NCI-H1930 (cell line): ENCODE results near the gene SUPT20HL1.
"Not testable (repeated sequence)": the region's sequence is repeated elsewhere in the genome, so short reads cannot be mapped to it uniquely, and the experiment has no call there.

ENCODE experiments used
- DNase-seq, 2 experiments: peaks; one replicate each; lab custom pipeline; 2025; lab: John Stamatoyannopoulos, UW

SUPT20HL1 gene

GRCh38 chrX:24360272-24360671 is at the start of gene SUPT20HL1:
Gene SUPT20HL1, plus strand, starts transcription at chrX:24360639. Its CDS starts 2,122 bp downstream, at chrX:24362761.
- no peak for DNase-seq

GRCh38 chrX:24310916-24311315 is 49.5 kb upstream of the SUPT20HL1 start:
- not testable (repeated sequence) for DNase-seq

- not testable (repeated sequence) for DNase-seq
These were observed 48.8 kb upstream of the SUPT20HL1 start for GRCh38 chrX:24311507-24312248.

- not testable (repeated sequence) for DNase-seq
These were observed 48.2 kb upstream of the SUPT20HL1 start for GRCh38 chrX:24312249-24312607.

GRCh38 chrX:24314019-24314635 is 46.3 kb upstream of the SUPT20HL1 start, which contains the start of gene SUPT20HL2:
Gene SUPT20HL2, minus strand, starts transcription at chrX:24314069. Its CDS starts 754 bp downstream, at chrX:24313315.
- DNase-seq, result no peak

- no peak for DNase-seq
These were observed 44.3 kb upstream of the SUPT20HL1 start for GRCh38 chrX:24316111-24316510.

- DNase-seq, result no peak
These were observed 42.9 kb upstream of the SUPT20HL1 start for GRCh38 chrX:24317567-24317966.

GRCh38 chrX:24321741-24322395 is 38.6 kb upstream of the SUPT20HL1 start:
- DNase-seq, result no peak

- no peak for DNase-seq
These were observed 35.2 kb upstream of the SUPT20HL1 start for GRCh38 chrX:24325231-24325630.

GRCh38 chrX:24332878-24333277 is 27.6 kb upstream of the SUPT20HL1 start:
- no peak for DNase-seq

GRCh38 chrX:24333371-24333770 is 27.1 kb upstream of the SUPT20HL1 start:
- no peak for DNase-seq

- DNase-seq, result no peak
These were observed 26.0 kb upstream of the SUPT20HL1 start for GRCh38 chrX:24334461-24334860.

GRCh38 chrX:24335871-24336270 is 24.6 kb upstream of the SUPT20HL1 start:
- DNase-seq, result no peak

- no peak for DNase-seq
These were observed 20.5 kb upstream of the SUPT20HL1 start for GRCh38 chrX:24339911-24340310.

GRCh38 chrX:24340501-24340900 is 19.9 kb upstream of the SUPT20HL1 start:
- no peak for DNase-seq

GRCh38 chrX:24341795-24342194 is 18.6 kb upstream of the SUPT20HL1 start:
- no peak for DNase-seq

GRCh38 chrX:24343719-24344118 is 16.7 kb upstream of the SUPT20HL1 start:
- DNase-seq, result no peak

- no peak for DNase-seq
These were observed 12.6 kb upstream of the SUPT20HL1 start for GRCh38 chrX:24347881-24348280.

GRCh38 chrX:24350217-24350616 is 10.2 kb upstream of the SUPT20HL1 start:
- DNase-seq, result no peak

GRCh38 chrX:24355095-24355494 is 5.3 kb upstream of the SUPT20HL1 start:
- no peak for DNase-seq

- no peak for DNase-seq
These were observed 3.3 kb upstream of the SUPT20HL1 start for GRCh38 chrX:24357106-24357505.

GRCh38 chrX:24362089-24362745 is 1.8 kb downstream of the SUPT20HL1 start:
- not testable (repeated sequence) for DNase-seq
